Stimulated activated CD8-positive, alpha-beta memory T cell treated with anti-CD3 and anti-CD28 coated beads, Interleukin-7, amount 100 ng/mL, for 4 hours (primary cell): ENCODE measurements around the gene C10orf62.

Source experiments
- DNase-seq, 2 donors: peaks; one replicate each; pipeline ENCODE4 v3.0.0-alpha.2; 2020; ENCODE audit warnings: low read depth in 2 of 2

Gene C10orf62

DNA sequence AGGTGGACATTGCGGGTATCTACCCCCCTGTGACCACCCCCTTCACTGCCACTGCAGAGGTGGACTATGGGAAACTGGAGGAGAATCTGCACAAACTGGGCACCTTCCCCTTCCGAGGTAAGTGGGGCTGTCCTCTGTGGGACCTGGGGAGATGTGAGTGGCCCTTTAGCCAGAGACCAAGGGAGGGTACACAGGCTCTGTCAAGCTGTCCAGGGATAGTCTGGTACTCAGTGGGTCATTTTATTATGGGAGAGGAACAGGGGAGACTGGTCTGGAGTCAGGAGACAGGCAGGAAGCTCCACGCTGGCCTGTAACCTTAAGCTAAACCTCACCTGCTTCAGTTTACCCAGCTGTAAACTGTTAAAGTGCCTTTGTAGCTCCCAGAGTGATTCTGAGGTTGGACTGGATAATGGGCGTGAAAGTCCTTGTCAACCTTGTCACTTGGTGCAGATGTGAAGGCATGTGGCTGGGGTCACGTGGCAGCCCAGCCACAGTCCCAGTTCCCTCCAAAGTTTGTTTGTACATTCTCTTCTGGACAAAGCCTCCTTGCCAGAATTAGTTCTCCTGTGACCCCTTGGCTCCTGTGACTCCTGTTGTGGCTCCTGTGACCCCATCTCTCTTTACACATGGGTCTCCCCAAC is 4.6 kb upstream of the C10orf62 start:
- no peak for DNase-seq

DNA sequence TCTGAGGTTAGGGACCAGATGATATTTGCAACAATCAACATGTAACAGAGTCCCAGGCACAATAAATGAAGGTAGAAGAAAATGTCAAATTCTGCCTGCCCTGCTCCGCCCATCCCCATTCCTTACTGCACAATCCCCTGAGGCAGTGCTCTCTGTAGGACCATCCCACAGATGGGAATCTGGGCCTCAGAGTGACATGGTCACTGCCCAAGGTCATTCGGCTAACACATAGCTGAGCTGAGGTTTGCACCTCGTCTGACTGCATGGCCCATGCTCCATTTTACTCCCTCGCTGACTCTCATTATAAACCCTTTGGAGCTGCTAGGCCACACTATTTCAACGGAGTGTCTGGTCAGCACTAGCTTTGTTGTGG is 4.1 kb upstream of the C10orf62 start:
- DNase-seq: no peak

DNA sequence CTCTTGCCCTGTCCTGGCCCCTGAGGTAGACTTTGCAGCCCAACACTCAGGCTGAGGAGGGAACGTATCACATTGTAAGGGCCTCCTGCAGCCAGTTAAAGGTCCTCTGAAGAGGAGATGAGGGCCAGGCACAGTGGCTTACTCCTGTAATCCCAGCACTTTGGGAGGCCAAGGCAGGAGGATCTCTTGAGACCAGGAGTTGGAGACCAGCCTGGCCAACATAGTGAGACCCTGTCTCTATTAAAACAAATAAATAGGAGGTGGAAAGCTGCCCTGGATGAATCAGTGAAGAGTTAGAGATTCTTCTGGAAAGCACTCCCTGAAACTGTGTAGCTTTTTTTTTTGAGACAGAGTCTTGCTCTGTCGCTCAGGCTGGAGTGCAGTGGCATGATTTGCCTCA is 2.3 kb upstream of the C10orf62 start:
- no peak for DNase-seq

DNA sequence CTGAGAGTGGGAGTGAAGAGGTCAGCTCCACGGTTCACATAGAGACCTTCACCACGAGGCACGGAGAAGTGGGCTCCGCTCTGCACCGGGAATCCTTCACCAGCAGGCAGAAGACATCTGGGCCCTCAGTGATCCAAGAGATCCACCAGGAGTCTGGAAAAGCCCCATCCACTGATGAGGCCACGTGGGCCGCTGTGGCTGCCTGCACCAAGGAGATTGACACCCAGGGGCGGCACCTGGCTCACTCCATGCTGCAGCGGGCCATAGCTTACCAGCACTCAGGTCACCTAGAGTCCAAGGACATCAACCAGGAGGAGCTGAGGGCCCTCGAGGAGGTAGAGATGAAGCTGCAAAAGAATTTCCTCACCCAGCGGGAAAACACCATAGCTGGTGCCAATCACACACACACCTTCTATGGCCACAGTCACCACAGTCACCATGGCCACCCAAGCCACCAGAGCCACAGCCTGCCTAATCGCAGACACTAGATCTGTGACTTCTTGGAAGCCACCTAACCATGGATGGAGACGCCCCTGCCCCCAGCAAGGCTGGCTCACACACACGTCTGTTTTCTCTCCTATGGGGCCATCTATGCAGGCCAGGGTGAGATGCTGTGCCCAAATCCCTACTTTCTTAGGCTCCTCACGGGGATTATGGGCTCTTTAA is 694 bp downstream of the C10orf62 start:
- DNase-seq: no peak

DNA sequence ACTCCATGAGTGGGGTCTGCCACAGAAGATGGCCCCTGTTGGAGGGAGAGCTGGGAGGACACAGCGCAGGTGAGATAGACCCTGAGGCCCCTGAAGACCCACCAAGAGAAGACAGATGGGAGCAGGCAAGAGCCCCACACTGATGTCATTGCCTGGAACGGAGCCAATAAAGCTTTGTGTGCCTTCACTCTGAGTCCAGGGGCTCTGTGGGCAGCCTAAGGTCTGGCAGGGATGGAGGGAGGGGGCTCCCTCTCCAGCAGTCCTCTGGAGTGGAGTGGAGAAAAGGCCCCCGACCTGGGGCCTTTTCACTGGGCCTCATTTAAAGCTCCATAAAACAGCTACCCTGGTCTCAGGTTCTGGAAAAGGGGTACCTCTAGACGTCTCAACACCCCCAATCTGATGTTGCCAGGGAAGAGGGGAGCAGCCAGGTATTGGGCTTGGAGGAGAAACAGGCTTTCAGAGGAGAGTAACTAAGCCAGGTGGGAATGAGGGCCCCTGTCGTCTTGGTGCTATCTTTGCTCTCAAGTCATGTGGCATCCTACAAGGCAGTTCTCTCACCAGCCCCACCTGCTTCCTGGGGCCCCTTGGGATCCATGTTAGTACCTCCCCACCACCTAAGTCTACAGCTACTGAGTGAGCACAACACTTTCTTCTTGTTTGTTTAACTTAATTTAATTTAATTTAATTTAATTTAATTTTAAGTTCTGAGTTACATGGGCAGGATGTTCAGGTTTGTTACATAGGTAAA is 1.4 kb downstream of the C10orf62 start:
- DNase-seq: no peak

DNA sequence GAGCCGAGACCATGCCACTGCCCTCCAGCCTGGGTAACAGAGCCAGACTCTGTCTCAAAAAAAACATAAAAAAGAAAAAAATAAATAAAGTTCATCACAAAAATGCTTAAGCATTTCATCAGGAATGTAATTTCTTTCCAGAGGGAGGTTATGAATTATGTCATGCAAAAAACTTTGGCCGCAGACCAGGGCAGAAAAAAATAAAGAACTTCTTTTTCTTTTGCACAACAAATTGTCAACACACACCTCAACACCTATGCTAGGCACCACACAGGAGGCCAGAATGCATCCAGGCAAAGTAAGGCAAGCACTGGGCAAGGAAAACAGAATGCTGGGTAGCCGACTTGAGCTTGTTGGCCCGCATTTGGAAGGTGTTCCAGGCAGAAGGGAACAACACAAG is 3.9 kb downstream of the C10orf62 start:
- DNase-seq: no peak

DNA sequence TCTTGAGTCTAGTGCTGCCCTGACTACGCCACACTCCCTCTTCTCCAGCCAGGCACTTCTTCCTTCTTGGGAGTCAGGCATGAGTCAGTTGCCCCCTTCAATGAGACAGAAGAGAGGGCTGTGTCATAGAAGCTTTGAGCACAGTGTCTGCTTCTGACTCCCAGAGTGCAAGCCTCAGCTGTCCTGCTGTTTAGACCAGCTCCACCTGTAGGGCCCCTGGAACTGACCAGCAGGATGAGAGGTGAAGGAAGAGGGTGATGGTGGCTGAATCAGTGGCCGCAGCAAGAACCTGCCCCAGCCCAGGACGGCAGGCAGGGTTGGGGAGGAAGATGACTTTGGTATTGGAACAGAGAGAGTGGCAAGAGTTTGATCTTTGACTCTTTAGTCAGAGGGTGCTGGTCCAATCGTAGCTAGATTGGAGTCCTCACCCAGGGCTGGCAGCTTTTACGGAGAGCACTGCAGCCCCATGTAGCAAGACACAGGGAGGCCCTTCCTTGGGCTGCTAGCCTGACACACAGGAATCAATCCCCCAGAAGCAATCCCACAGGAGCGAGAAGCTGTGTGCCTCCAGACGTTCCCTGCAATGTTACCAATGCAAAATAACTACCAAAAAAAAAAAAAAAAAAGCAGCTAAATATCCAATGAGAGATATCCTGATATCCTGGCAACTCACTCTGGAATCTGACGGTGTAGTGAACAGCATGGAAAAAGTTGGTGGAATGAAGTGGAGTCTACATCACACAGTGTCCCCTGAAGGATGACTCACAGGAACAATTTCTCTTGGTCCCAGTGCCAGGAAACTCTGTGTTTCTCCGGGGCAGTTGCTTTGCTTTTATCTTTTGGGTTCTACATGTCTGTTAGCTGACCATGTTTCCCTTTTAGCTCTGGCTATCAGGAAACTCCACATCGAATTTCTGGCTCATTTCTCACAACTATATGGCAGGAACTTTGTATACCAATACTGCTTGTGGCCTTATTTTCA is 6.9 kb downstream of the C10orf62 start:
- DNase-seq: no peak

DNA sequence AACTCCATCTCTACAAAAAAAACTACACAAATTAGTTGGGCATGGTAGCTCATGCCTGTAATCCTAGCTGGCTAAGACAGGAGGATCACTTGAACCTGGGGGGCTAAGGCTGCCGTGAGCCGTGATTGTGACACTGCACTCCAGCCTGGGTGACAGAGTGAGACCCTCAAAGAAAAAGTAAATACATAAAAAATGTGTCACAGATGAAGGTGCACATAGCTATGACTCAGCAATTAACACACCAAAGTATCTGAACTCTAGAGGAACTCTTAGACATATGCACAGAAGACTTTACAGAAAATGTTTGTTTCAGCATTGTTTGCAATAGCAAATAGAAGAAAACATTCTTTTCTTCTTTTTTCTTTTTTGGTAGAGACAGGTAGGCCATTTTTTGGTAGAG is 8.3 kb downstream of the C10orf62 start:
- DNase-seq: no peak

DNA sequence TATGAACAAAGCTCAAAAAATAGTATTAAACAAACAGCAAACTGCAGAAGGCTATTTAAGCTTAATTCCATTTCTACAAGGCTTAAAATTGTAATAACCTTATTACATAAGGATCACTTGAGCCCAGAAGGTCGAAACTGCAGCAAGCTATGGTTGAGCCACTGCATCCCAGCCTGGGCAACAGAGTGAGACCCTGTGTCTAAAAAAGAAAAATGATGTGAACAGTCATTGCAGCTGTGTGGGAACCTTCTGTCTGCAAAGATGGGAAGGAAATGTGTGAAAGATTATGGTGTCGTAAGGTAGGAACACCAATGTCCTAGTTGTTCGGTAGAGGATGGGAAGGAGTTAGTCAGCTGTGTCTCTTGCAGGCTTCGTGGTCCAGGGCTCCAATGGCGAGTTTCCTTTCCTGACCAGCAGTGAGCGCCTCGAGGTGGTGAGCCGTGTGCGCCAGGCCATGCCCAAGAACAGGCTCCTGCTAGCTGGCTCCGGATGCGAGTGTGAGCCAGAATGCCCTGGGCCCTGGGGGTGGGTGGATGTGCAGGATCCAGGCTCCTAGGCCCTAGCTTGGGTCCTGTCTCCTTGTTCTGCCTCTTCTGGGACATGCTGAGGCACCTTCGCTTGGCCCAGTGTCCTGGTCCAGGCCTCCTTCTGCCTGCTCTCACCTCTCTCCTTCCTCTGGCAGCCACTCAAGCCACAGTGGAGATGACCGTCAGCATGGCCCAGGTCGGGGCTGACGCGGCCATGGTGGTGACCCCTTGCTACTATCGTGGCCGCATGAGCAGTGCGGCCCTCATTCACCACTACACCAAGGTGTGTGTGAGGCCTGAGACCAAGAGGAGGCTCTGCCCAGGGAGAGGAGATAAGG is 9.1 kb downstream of the C10orf62 start:
- no peak for DNase-seq

DNA sequence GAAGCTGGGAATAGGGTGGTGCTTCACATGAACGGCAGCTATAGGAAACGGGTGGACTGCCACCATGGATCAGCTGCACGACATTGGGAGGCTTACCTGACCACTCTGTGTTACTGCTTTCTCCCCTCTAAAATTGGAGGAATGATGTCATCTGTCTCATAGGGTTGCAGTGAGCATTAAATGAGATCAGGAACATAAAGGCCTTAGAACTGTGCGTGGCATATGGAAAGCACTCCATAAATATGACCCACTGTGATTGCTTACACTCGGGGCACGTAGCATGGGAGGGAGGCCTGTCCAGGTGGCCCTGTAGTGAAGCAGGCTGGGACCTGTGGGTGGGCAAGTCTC is 9.7 kb downstream of the C10orf62 start:
- DNase-seq: no peak

DNA sequence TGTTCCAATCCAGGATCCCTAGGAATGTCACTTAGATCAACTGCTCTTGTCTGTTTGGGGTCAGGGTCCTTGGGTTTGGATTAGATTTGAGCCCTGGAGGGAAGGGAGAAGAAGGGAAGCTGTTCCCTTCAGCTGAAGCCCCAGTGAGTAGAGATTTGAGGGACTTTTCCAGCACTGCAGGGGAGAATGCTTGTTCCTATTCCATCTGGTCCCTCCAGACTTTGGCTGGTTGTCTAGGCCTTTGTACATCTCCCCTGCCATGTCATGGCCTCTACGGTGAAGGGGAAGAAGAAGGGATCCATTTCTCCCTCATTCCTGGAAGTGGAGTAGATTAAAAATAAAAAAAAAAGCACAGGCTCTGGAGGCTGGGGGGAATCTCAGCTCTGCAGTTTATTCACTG is 11.1 kb downstream of the C10orf62 start:
- DNase-seq: no peak

DNA sequence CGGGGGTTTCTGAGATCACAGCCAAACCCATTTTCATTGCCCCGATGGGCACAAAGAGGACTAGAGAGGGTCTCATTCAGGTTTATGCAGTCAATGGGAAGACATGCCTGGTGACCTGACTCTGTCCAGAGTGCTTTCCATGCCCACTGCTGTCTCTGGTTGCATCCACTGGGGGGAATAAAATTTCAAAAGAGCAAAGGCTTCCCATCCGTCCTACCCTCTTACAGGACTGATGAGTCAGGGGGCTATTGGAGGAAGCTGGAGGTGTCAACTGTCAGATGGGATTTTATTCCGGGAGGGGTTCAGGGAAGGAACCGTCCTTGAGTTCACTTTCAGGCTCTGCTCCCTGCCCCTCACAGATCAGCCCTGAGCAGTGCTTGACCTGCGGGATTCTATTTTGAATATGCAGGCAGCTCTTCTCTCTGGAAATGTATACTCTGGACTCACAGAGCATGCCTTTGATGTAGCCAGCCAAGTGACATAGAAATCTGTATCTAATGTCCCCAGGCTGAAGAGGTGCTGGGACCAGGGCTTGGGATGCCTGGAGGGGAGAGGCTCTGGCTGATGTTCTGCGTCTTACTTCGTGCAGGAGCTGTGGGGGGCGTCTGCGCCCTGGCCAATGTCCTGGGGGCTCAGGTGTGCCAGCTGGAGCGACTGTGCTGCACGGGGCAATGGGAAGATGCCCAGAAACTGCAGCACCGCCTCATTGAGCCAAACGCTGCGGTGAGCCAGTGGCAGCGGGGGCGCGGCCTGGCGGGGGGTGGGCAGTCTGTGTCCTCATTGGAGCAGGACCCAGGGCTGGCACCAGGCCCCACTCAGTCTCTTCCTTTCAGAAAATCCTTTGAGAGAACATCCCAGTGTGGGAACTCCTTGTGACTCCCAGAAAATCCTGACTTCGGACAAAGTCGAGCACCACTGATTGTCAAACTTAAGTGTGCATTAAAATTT is 12.0 kb downstream of the C10orf62 start:
- DNase-seq: no peak

DNA sequence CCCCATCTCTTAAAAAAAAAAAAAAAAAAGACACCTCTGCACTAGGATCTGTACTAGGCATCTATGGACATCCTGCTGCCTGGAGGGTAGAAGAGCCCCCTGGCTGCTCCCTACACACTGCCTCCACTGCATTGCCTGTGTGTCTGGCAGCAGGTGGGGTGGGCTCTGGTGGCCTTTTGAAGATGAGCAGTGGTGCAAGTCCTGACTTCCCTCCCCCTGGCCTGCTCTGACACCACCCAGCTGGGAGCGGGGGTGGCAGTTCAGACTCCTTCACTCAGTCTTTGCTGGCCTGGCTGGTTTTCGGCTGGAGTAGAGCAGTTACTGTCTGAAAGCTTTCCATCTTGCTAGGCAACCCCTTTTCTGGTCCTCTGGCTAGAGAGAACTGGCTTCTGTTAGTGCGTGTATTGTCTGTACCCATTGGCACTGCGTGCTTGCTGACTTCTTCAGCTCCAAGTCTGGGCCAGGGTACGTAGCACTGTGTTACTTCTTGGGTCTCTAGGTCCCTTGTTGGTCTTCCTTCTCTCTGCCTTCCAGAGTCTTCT is 17.6 kb downstream of the C10orf62 start:
- DNase-seq: no peak

DNA sequence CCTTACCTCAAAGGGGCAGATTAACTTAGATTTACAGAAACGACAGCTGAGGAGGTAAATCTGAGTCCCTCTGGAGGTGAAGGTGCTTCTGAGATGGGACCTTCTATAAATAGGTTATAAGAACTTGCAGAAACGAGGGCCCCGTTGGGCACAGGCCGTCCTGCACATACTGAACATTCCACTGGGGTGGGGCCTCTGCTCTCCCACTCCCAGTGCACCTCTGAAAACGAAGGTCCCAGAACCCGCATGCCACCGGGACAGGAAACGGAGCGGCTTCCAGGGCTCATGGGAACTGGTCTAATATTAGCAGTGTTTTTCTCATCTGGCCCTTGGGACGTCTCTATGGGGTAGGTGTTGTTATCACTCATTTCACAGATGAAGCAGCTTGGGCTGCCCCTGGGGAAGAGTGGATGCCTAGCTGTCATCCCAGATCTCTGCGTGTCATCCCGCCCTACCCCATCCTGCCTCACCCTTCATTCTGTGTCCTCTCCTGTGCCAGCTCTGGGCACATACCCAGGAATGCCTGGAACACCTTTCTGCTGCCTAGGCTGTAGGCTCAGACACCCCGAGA is 19.6 kb downstream of the C10orf62 start:
- no peak for DNase-seq

DNA sequence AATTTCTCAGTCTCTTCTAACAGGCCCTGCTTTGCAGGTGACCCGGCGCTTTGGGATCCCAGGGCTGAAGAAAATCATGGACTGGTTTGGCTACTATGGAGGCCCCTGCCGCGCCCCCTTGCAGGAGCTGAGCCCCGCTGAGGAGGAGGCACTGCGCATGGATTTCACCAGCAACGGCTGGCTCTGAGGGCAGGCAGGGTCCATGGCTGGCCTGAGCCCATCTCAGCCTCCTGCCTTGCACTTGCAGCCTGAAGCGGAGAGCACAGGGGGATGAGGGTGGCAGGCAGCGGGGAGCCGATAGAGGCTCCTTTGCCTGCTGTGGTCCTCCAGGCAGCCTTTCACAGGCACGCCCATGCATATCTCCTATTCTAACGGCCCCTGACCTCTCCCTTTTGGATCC is 22.0 kb downstream of the C10orf62 start:
- DNase-seq: no peak

DNA sequence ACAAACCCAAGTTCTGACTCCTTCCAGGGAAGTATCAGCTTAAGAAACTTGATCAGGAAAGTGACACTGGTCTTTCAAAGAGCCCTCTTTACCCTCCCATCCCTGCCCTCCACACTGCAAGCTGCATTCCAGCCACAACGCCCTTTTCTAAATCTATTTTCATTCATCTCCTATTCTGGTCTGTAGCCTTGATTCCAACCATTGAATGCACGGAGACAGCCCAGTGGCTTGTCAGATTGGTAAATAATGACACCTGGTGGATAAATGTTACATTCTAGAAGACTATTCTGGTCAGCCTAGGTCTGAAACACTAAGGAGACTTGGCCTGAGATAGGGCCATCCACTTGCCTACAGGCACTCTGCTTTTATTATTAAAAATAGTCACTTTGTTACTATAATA is 22.9 kb downstream of the C10orf62 start:
- no peak for DNase-seq

DNA sequence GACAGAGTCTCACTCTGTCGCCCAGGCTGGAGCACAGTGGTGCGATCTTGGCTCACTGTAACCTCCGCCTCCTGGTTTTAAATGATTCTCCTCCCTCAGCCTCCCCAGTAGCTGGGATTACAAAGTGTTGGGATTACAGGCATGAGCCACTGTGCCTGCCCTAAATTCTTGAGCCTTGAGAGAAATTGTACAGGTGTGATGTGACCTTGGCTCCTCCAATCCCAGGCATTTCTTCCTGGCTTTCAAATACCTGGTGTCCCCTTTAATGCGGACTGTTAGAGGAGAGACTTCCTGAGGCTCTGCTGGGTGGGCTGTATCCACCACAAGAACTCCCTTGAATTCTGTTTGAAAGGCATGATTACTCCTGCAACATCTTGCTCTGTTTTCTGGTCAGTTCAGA is 28.8 kb downstream of the C10orf62 start:
- DNase-seq: no peak

DNA sequence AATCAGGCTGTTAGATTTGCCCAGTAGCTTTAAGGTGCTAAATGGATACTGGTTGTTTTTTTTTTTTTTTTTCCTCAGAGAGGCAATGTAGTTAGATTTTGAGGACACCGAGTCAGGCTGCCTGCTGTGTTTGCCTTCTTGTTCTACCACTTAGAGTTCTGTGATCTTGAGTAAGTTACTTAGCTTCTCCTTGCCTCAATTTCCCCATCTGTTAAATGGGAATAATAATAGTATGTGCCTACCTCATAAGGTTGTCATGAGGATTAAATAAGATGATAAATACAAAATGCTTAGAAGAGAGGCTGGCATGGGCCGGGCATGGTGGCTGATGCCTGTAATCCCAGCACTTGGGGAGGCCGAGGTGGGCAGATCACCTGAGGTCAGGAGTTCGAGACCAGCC is 29.2 kb downstream of the C10orf62 start:
- DNase-seq: no peak

DNA sequence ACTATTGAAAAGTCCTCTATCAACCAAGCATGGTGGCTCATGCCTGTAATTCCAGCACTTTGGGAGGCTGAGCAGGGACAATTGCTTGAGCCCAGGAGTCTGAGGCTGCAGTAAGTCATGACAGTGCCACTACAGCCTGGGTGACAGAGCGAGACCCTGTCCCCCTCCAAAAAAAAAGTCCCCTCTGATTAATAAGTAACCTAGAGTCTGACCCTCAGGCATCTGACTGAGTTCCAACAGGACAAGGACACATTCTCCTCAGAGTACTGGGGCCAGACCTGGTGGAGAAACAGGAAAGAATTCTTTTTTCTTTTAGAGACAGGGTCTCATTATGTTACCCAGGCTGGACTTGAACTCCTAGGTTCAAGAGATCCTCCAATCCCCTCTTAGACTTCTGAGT is 33.8 kb downstream of the C10orf62 start:
- no peak for DNase-seq
